ENCODE results near the gene ITPA. TPM values are rescaled to one million over a fixed set of nuclear protein-coding genes. Genes with fewer than 3 reads are reported as not detected.

Gene ITPA
- total and polyA plus RNA-seq, 2 of the 4 experiments (the other 2 are of a cell fraction) = 32.4 to 49.0 TPM

DNA sequence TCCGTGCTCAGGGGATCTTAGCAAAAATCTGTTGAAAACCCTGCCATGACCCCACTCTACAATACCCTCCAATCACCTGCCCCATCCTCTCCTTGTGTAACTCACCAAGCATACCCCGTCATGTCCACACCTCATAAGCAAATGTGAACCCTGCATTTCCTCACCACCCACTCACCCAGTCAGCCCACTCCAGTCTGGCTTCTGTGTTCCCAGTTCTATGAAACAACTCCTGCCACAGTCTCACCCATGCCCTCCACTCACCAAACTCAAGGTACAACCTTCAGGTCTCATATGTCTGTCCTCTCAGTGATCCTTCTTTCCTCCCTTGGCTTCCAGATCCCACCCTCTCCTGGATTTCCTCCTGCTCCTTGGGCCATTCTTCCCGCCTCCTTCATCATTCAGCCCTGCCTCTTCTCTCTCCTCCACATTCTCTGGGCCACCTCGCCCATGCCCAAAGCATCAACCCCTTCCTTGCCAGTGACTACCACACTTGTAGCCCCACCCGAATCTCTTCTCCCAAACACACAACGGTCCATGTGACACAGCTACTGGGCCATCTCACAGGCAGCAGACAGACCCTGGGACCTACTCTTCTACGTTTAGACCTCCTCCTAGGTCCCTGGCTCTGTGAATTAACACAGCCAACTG, 13.6 kb upstream of the ITPA start:
- Histone ChIP-seq H4K91ac (ENCODE audit: insufficient read depth, low read depth, low read length) (no peak overlapping the region), H2BK5ac (ENCODE audit: low read depth, low read length, poor library complexity, severe bottlenecking) (no peak overlapping the region), H2BK15ac (ENCODE audit: low read depth, low read length) (no peak overlapping the region), H3K36me3 (ENCODE audit: control insufficient read depth, insufficient read depth, low read length) (peaks cover 67% of the 10 kb centered on the region), H3K14ac (replicated peaks; ENCODE audit: low read depth, low read length) (no peak overlapping the region), H3K23ac (ENCODE audit: low read depth, low read length) (no peak overlapping the region), H3K79me1 (ENCODE audit: low read depth in 1 of 2, low read length in 2 of 2) (no peaks in the 10 kb centered on the region), H3K56ac (ENCODE audit: extremely low read depth, insufficient read depth, low read length) (no peak overlapping the region), H3K4ac (ENCODE audit: low read depth, low read length) (no peak overlapping the region), H3K9ac (ENCODE audit: low read depth, low read length) (no peak overlapping the region), H3K27me3 (ENCODE audit: control insufficient read depth, insufficient read depth, low read length) (no peaks in the 10 kb centered on the region), H2BK120ac (ENCODE audit: low read depth, low read length) (no peak overlapping the region), H3K4me1 (ENCODE audit: control insufficient read depth, insufficient read depth, low read length) (no peaks in the 10 kb centered on the region), H2AFZ (replicated peaks; ENCODE audit: low read length, poor library complexity) (no peak overlapping the region), H2AK5ac (ENCODE audit: low read depth, low read length) (no peak overlapping the region), H3K9me1 (ENCODE audit: insufficient read depth, low read length) (no peaks in the 10 kb centered on the region), H3K9me3 (ENCODE audit: control insufficient read depth, insufficient read depth, low read length) (no peaks in the 10 kb centered on the region), H2AK9ac (replicated peaks; ENCODE audit: low read depth, low read length, poor library complexity) (no peak overlapping the region), H4K5ac (ENCODE audit: low read depth, low read length) (no peak overlapping the region), H3K18ac (ENCODE audit: low read depth, low read length) (no peak overlapping the region), H3K4me3 (ENCODE audit: insufficient read depth, low read depth, low read length) (no peak overlapping the region), H3K27ac (ENCODE audit: insufficient read depth, low read length) (no peak overlapping the region), H4K20me1 (ENCODE audit: insufficient read depth, low read length) (no peaks in the 10 kb centered on the region), H2BK20ac (ENCODE audit: low read depth, low read length) (no peak overlapping the region), H3K4me2 (ENCODE audit: low read depth, low read length) (no peak overlapping the region), H4K8ac (ENCODE audit: low read depth in 2 of 2, low read length in 2 of 2) (no peak overlapping the region)
- intact Hi-C loops (cut with micrococcal nuclease) = no loop called here
- TF ChIP-seq USF2 (IDR thresholded peaks at IDR 0.05; ENCODE audit: low read depth, low read length) (no peak), RCOR1 (IDR thresholded peaks at IDR 0.05; ENCODE audit: insufficient replicate concordance, low read length) (no peak), RFX5 (IDR thresholded peaks at IDR 0.05; ENCODE audit: low read depth, low read length) (no peak), FOS (IDR thresholded peaks at IDR 0.05; ENCODE audit: low read depth, low read length) (no peak), MAZ (IDR thresholded peaks at IDR 0.05; ENCODE audit: borderline replicate concordance, low read depth, low read length) (no peak), CHD1 (IDR thresholded peaks at IDR 0.05; ENCODE audit: low read depth, low read length) (no peak), MXI1 (IDR thresholded peaks at IDR 0.05; ENCODE audit: borderline replicate concordance, low read depth, low read length) (no peak), RAD21 (IDR thresholded peaks at IDR 0.05; ENCODE audit: low read length) (no peak), MAFK (IDR thresholded peaks at IDR 0.05; ENCODE audit: low read depth, low read length) (no peak), POLR2A (IDR thresholded peaks at IDR 0.05; ENCODE audit: low read depth, low read length) (no peak), CEBPB (IDR thresholded peaks at IDR 0.05; ENCODE audit: low read depth, low read length) (no peak), SMC3 (IDR thresholded peaks at IDR 0.05; ENCODE audit: low read depth, low read length) (no peak), BHLHE40 (IDR thresholded peaks at IDR 0.05; ENCODE audit: low read depth, low read length) (no peak)
- TF ChIP-seq, protein P1, sequence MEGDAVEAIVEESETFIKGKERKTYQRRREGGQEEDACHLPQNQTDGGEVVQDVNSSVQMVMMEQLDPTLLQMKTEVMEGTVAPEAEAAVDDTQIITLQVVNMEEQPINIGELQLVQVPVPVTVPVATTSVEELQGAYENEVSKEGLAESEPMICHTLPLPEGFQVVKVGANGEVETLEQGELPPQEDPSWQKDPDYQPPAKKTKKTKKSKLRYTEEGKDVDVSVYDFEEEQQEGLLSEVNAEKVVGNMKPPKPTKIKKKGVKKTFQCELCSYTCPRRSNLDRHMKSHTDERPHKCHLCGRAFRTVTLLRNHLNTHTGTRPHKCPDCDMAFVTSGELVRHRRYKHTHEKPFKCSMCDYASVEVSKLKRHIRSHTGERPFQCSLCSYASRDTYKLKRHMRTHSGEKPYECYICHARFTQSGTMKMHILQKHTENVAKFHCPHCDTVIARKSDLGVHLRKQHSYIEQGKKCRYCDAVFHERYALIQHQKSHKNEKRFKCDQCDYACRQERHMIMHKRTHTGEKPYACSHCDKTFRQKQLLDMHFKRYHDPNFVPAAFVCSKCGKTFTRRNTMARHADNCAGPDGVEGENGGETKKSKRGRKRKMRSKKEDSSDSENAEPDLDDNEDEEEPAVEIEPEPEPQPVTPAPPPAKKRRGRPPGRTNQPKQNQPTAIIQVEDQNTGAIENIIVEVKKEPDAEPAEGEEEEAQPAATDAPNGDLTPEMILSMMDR (conservative IDR thresholded peaks at IDR 0.05; ENCODE audit: low read depth, low read length) = no peak
- 90% methylated on average over 4 of the region's 7 CpGs; no CpG with 5 or more reads in 1 of the 2 experiments for WGBS, 2 experiments (ENCODE audit: extremely low coverage in 2 of 2, insufficient read length in 1 of 2)
- ChIA-PET POLR2A (ENCODE audit: unreplicated experiment) (no interaction called here), CTCF (no interaction called here)
- in situ Hi-C loops (cut with MboI; ENCODE audit: low sequenced_read_pairs) = no loop called here
- DNase-seq (no peak), ATAC-seq (ENCODE audit: low read depth) (no peak)
- BruUV-seq (replicated peaks) = no TSS peak
- dilution Hi-C loops (cut with HindIII; ENCODE audit: low sequenced_read_pairs, unreplicated experiment) = no loop called here

All from IMR-90 (cell line).